IMR-90 (cell line): Measurements from ENCODE around the gene TDRD1. TPM values are rescaled to one million over a fixed set of nuclear protein-coding genes. Genes with fewer than 3 reads are reported as not detected.

Experiments
- ATAC-seq: fragments of 200-7000 bp; cut with Tn5 transposase; 2 replicates; pipeline ENCODE4 v1.9.1; 2020; ENCODE audit warnings: low read depth, mild to moderate bottlenecking, moderate library complexity
- BruUV-seq: library from RNA; stranded (reverse); fragments of 400-500 nt; replicated peaks from 2 replicates; lab custom pipeline; 2021; lab: Mats Ljungman, UMichigan
- CTCF ChIA-PET: fragments of 300-600 bp; formaldehyde crosslinking; extraction: SDS; loops from one replicate; lab custom pipeline; 2021; ENCODE audit warnings: antibody characterized with exemption; lab: Yijun Ruan, JAX
- POLR2A ChIA-PET: fragments of 300-600 bp; sonication (Branson Sonifier 250); formaldehyde crosslinking; loops from one replicate; lab custom pipeline; 2022; ENCODE audit warnings: antibody characterized with exemption; ENCODE audit not compliant: unreplicated experiment; lab: Charles Lee
- DNase-seq: peaks from one replicate; pipeline ENCODE4 v3.0.0; 2013
- H2AFZ ChIP-seq: replicated peaks from 2 replicates; pipeline ENCODE3; 2013; ENCODE audit warnings: low read length, mild to moderate bottlenecking; ENCODE audit not compliant: poor library complexity
- H2AK5ac ChIP-seq: 2 replicates; pipeline ENCODE4 v1.6.1; 2013; ENCODE audit warnings: low read depth, low read length, inconsistent platforms
- H2AK9ac ChIP-seq: replicated peaks from 2 replicates; pipeline ENCODE3; 2013; ENCODE audit warnings: mild to moderate bottlenecking, low read depth, low read length, moderate library complexity; ENCODE audit not compliant: poor library complexity
- H2BK120ac ChIP-seq: 2 replicates; pipeline ENCODE4 v1.6.1; 2013; ENCODE audit warnings: low read depth, low read length, inconsistent platforms
- H2BK15ac ChIP-seq: 3 replicates; pipeline ENCODE4 v1.6.1; 2013; ENCODE audit warnings: low read depth, low read length, inconsistent platforms
- H2BK20ac ChIP-seq: 2 replicates; pipeline ENCODE4 v1.6.1; 2013; ENCODE audit warnings: low read depth, mild to moderate bottlenecking, inconsistent platforms, low read length, moderate library complexity
- H2BK5ac ChIP-seq: 2 replicates; pipeline ENCODE4 v1.6.1; 2013; ENCODE audit warnings: mild to moderate bottlenecking, low read depth, low read length, inconsistent platforms; ENCODE audit not compliant: poor library complexity, severe bottlenecking
- H3K14ac ChIP-seq: replicated peaks from 2 replicates; pipeline ENCODE4 v1.6.1; 2013; ENCODE audit warnings: low read depth, low read length, inconsistent platforms
- H3K18ac ChIP-seq: 2 replicates; pipeline ENCODE4 v1.6.1; 2013; ENCODE audit warnings: low read depth, low read length, control low read depth
- H3K23ac ChIP-seq: 2 replicates; pipeline ENCODE4 v1.6.1; 2013; ENCODE audit warnings: low read depth, low read length, inconsistent platforms
- H3K27ac ChIP-seq: 2 replicates; pipeline ENCODE4 v1.5.1; 2013; ENCODE audit warnings: mild to moderate bottlenecking, control low read depth, low read length; ENCODE audit not compliant: insufficient read depth
- H3K27me3 ChIP-seq: 2 replicates; pipeline ENCODE4 v1.6.1; 2013; ENCODE audit warnings: low read length; ENCODE audit not compliant: control insufficient read depth, insufficient read depth
- H3K36me3 ChIP-seq: 2 replicates; pipeline ENCODE4 v1.6.1; 2013; ENCODE audit warnings: low read length, mixed read lengths; ENCODE audit not compliant: control insufficient read depth, insufficient read depth
- H3K4ac ChIP-seq: 2 replicates; pipeline ENCODE4 v1.6.1; 2013; ENCODE audit warnings: low read depth, low read length, inconsistent platforms
- H3K4me1 ChIP-seq: 2 replicates; pipeline ENCODE4 v1.6.1; 2013; ENCODE audit warnings: low read length, mixed read lengths; ENCODE audit not compliant: control insufficient read depth, insufficient read depth
- H3K4me2 ChIP-seq: 2 replicates; pipeline ENCODE4 v1.6.1; 2013; ENCODE audit warnings: low read depth, mild to moderate bottlenecking, control low read depth, low read length, moderate library complexity
- H3K4me3 ChIP-seq: 2 replicates; pipeline ENCODE4 v1.5.1; 2013; ENCODE audit warnings: low read depth, mild to moderate bottlenecking, control low read depth, low read length, moderate library complexity; ENCODE audit not compliant: insufficient read depth
- H3K56ac ChIP-seq: 2 replicates; pipeline ENCODE4 v1.6.1; 2013; ENCODE audit warnings: low read length, inconsistent platforms; ENCODE audit not compliant: insufficient read depth; ENCODE audit errors: extremely low read depth
- H3K79me1 ChIP-seq, 2 experiments: 2 replicates each; pipeline ENCODE4 v1.6.1; 2013; ENCODE audit warnings: low read length in 2 of 2, inconsistent platforms in 1 of 2, low read depth in 1 of 2
- H3K9ac ChIP-seq: 2 replicates; pipeline ENCODE4 v1.6.1; 2013; ENCODE audit warnings: low read depth, low read length, control low read depth
- H3K9me1 ChIP-seq: 2 replicates; pipeline ENCODE4 v1.6.1; 2013; ENCODE audit warnings: low read length, inconsistent platforms; ENCODE audit not compliant: insufficient read depth
- H3K9me3 ChIP-seq: 2 replicates; pipeline ENCODE4 v1.6.1; 2013; ENCODE audit warnings: low read length; ENCODE audit not compliant: control insufficient read depth, insufficient read depth
- H4K20me1 ChIP-seq: 2 replicates; pipeline ENCODE4 v1.6.1; 2013; ENCODE audit warnings: low read length, inconsistent platforms; ENCODE audit not compliant: insufficient read depth
- H4K5ac ChIP-seq: 2 replicates; pipeline ENCODE4 v1.6.1; 2013; ENCODE audit warnings: mild to moderate bottlenecking, low read depth, low read length, control low read depth
- H4K8ac ChIP-seq, 2 experiments: 2 replicates each; pipeline ENCODE4 v1.6.1; 2013; ENCODE audit warnings: low read depth in 2 of 2, low read length in 2 of 2, control low read depth in 1 of 2, inconsistent platforms in 1 of 2
- H4K91ac ChIP-seq: 2 replicates; pipeline ENCODE4 v1.6.1; 2013; ENCODE audit warnings: low read depth, low read length, inconsistent platforms; ENCODE audit not compliant: insufficient read depth
- BHLHE40 ChIP-seq: fragments of 150-350 bp; IDR thresholded peaks from 2 replicates; pipeline ENCODE4 v1.6.1; 2016; ENCODE audit warnings: mild to moderate bottlenecking, low read depth, low read length
- CHD1 ChIP-seq: IDR thresholded peaks from 2 replicates; pipeline ENCODE4 v1.6.1; 2012; ENCODE audit warnings: low read depth, low read length, improper control_type of control experiment
- MXI1 ChIP-seq: IDR thresholded peaks from 2 replicates; pipeline ENCODE4 v1.6.1; 2012; ENCODE audit warnings: low read depth, mild to moderate bottlenecking, low read length, moderate library complexity, borderline replicate concordance
- NFE2L2 ChIP-seq: fragments of 150-350 bp; IDR thresholded peaks from 2 replicates; pipeline ENCODE4 v1.6.1; 2016; ENCODE audit warnings: low read depth, mild to moderate bottlenecking, low read length
- POLR2A ChIP-seq: IDR thresholded peaks from 2 replicates; pipeline ENCODE4 v1.6.1; 2012; ENCODE audit warnings: mild to moderate bottlenecking, low read depth, low read length
- SMC3 ChIP-seq: fragments of 150-350 bp; IDR thresholded peaks from 2 replicates; pipeline ENCODE4 v1.6.1; 2016; ENCODE audit warnings: low read depth, mild to moderate bottlenecking, antibody characterized with exemption, low read length, moderate library complexity
- WGBS, 2 experiments: methylation state at CpG; one replicate each; pipeline versions ENCODE4 v1.1.5 to v1.1.7; 2013; ENCODE audit warnings: missing lambda C conversion rate in 2 of 2; ENCODE audit not compliant: insufficient read length in 1 of 2; ENCODE audit errors: extremely low coverage in 2 of 2; 5-methylcytosine and 5-hydroxymethylcytosine counted together
- dilution Hi-C: fragments of 300-500 bp; cut with HindIII; formaldehyde crosslinking; loops from one replicate; pipeline ENCODE4 v1.14.3; 2018; ENCODE audit warnings: low sequenced_read_pairs; ENCODE audit not compliant: unreplicated experiment
- in situ Hi-C: fragments of 300-500 bp; cut with MboI; formaldehyde crosslinking; loops from 3 replicates; pipeline ENCODE4 v1.14.3; 2019; ENCODE audit warnings: low sequenced_read_pairs, inconsistent platforms, mixed read lengths
- intact Hi-C: fragments of 100-400 bp; cut with micrococcal nuclease; formaldehyde crosslinking; loops from 2 replicates; pipeline ENCODE4 v1.10.0; 2022
- polyA plus RNA-seq, 3 experiments: library from polyadenylated mRNA; depleted of rRNA; stranded (reverse); fragments of >200 nt; gene quantifications; 2 replicates each; pipeline ENCODE4 v1.2.3, GENCODE V29; 2012; ENCODE audit warnings: low replicate concordance in 1 of 3
- total RNA-seq: library from RNA; depleted of rRNA; stranded (reverse); fragments of >200 nt; gene quantifications from 2 replicates; pipeline ENCODE4 v1.2.3, GENCODE V29; 2012

TDRD1 gene
- total and polyA plus RNA-seq, 2 of the 4 experiments (the other 2 are of a cell fraction): not detected

- Histone ChIP-seq H3K18ac (no peak overlapping the region), H2BK5ac (no peak overlapping the region), H2AK5ac (no peak overlapping the region), H3K9me3 (no peaks in the 10 kb centered on the region), H3K27me3 (peaks cover 3% of the 10 kb centered on the region; the same call in 1 of the 2 replicates), H2BK20ac (no peak overlapping the region), H3K79me1 (no peaks in the 10 kb centered on the region), H2AK9ac (no peak overlapping the region), H3K56ac (no peak overlapping the region), H3K9me1 (no peaks in the 10 kb centered on the region), H3K4me1 (peaks cover 2% of the 10 kb centered on the region; the same call in 1 of the 2 replicates), H3K9ac (no peak overlapping the region), H4K20me1 (no peaks in the 10 kb centered on the region), H3K4ac (no peak overlapping the region), H3K23ac (no peak overlapping the region), H3K4me3 (no peak overlapping the region), H4K8ac (no peak overlapping the region), H2BK120ac (no peak overlapping the region), H4K5ac (no peak overlapping the region), H3K14ac (no peak overlapping the region), H3K27ac (no peak overlapping the region), H3K36me3 (no peaks in the 10 kb centered on the region), H2AFZ (no peak overlapping the region), H3K4me2 (no peak overlapping the region), H2BK15ac (no peak overlapping the region), H4K91ac (no peak overlapping the region)
- TF ChIP-seq POLR2A (no peak), MXI1 (no peak), NFE2L2 (no peak), BHLHE40 (no peak), SMC3 (no peak), CHD1 (no peak)
- ChIA-PET CTCF (no interaction called here), POLR2A (no interaction called here)
- in situ Hi-C loops: no loop called here
- ATAC-seq (no peak), DNase-seq (no peak)
- intact Hi-C loops: loop anchor here (10.0 kb wide), 1 partner anchor 318 kb away; no protein-coding TSS in a partner anchor
- dilution Hi-C loops: no loop called here
- BruUV-seq: no TSS peak
- 0% methylated on average over 1 of the region's 4 CpGs; no CpG with 5 or more reads in 1 of the 2 experiments for WGBS, 2 experiments
Observed at GRCh38 chr10:114262496-114262895, 83.3 kb downstream of the TDRD1 start.
